Tibial nerve (tissue), 4 donors: Measurements from ENCODE around the gene CDK6. TPM values are rescaled to one million over a fixed set of nuclear protein-coding genes. Genes with fewer than 3 reads are reported as not detected.

ENCODE experiments used
- DNase-seq, 2 donors: peaks; one replicate each; pipeline ENCODE4 v3.0.0-alpha.2; 2019; ENCODE audit warnings: low spot score in 2 of 2
- H3K27ac ChIP-seq, 4 donors: fragments of 200-600 bp; sonication (generic) in 3 of 4; one replicate each; pipeline ENCODE4 v1.5.1; 2017 to 2019; ENCODE audit warnings: mild to moderate bottlenecking in 1 of 4
- H3K27me3 ChIP-seq, 2 donors: fragments of 200-600 bp; sonication (generic) in 1 of 2; one replicate each; pipeline versions ENCODE4 v1.5.1 to v1.6.0; 2017 to 2019
- H3K36me3 ChIP-seq, 3 donors: fragments of 200-600 bp; sonication (generic); one replicate each; pipeline ENCODE4 v1.5.1; 2018 to 2019
- H3K4me1 ChIP-seq, 4 donors: fragments of 200-600 bp; sonication (generic) in 3 of 4; one replicate each; pipeline ENCODE4 v1.5.1; 2017 to 2019
- H3K4me3 ChIP-seq, 4 donors: fragments of 200-600 bp; sonication (generic) in 3 of 4; one replicate each; pipeline ENCODE4 v1.5.1; 2017 to 2019; ENCODE audit warnings: mild to moderate bottlenecking in 1 of 4, moderate library complexity in 1 of 4
- H3K9me3 ChIP-seq, 4 donors: fragments of 200-600 bp; sonication (generic) in 3 of 4; one replicate each; pipeline ENCODE4 v1.5.1; 2017 to 2019
- EP300 ChIP-seq, 2 donors: sonication (generic); formaldehyde crosslinking; IDR thresholded peaks; one replicate each; pipeline ENCODE4 v1.6.1; 2017; ENCODE audit warnings: antibody characterized with exemption in 2 of 2, mild to moderate bottlenecking in 1 of 2
- POLR2A ChIP-seq, 2 donors: fragments of 450-650 bp; IDR thresholded peaks; one replicate each; pipeline ENCODE4 v1.6.1; 2017; ENCODE audit warnings: antibody characterized with exemption in 2 of 2, mild to moderate bottlenecking in 2 of 2, moderate library complexity in 2 of 2
- WGBS, 2 donors: methylation state at CpG; one replicate each; pipeline ENCODE4 v1.1.5; 2018; 5-methylcytosine and 5-hydroxymethylcytosine counted together
- total RNA-seq, 4 donors: library from RNA; depleted of rRNA; stranded (reverse); fragments of >200 nt; gene quantifications; one replicate each; pipeline ENCODE4 v1.1.0, GENCODE V29; 2016
- TF ChIP-seq, protein P1 (sequence below), 5 experiments: fragments of 200-600 bp in 3 of 5; fragments of 450-650 bp in 2 of 5; sonication (generic) in 3 of 5; IDR thresholded peaks; one replicate each; pipeline ENCODE4 v1.5.1; 2016 to 2019; ENCODE audit warnings: antibody characterized with exemption in 5 of 5, mild to moderate bottlenecking in 3 of 5, moderate library complexity in 2 of 5

Gene CDK6
- total RNA-seq, 4 donors from 2014 or later: 14.4 to 45.4 (median 26.6) TPM

- 65 to 66% methylated on average over 4 of the region's 4 CpGs for WGBS, 2 donors
- no peak for TF ChIP-seq POLR2A (IDR thresholded peaks at IDR 0.05)
- TF ChIP-seq, protein P1, sequence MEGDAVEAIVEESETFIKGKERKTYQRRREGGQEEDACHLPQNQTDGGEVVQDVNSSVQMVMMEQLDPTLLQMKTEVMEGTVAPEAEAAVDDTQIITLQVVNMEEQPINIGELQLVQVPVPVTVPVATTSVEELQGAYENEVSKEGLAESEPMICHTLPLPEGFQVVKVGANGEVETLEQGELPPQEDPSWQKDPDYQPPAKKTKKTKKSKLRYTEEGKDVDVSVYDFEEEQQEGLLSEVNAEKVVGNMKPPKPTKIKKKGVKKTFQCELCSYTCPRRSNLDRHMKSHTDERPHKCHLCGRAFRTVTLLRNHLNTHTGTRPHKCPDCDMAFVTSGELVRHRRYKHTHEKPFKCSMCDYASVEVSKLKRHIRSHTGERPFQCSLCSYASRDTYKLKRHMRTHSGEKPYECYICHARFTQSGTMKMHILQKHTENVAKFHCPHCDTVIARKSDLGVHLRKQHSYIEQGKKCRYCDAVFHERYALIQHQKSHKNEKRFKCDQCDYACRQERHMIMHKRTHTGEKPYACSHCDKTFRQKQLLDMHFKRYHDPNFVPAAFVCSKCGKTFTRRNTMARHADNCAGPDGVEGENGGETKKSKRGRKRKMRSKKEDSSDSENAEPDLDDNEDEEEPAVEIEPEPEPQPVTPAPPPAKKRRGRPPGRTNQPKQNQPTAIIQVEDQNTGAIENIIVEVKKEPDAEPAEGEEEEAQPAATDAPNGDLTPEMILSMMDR (IDR thresholded peaks at IDR 0.05): no peak
- TF ChIP-seq EP300 (IDR thresholded peaks at IDR 0.05): no peak
Observed at GRCh38 chr7:92755680-92756079, 80.7 kb downstream of the CDK6 start.

DNA sequence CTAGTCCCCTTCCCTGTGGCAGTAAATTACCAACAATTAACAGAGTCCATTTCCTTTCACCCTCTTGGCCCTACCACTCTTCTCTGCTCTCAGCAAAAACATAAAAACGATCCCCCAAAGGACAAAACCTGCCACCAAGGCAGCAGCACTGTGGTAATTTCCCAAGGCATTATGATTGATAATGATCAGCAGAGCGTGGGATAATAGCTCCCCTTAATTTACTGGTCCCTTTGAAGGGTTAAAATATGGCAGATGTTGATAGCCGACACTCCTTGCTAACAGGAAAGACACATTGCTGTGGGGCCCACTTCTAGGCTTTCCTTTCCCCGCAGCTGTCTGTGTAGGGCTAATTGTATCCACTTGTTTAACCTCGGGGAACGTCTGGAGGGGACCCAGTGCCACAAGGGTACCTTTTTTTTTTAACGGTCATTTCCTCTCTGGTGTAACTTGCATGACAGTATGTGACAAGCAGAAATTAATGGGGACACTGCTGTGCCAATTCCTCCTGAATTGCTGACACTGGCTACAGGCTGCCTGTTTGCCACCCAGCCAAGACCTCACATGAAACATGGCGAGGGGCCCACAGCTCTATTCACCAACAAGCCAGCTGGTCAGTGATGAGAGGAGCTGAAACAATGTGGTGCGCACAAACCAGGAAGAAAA is 81.3 kb downstream of the CDK6 start:
- TF ChIP-seq POLR2A (IDR thresholded peaks at IDR 0.05) (no peak), EP300 (IDR thresholded peaks at IDR 0.05) (no peak)
- TF ChIP-seq, protein P1 (IDR thresholded peaks at IDR 0.05): no peak
- Histone ChIP-seq H3K4me3 (no peak overlapping the region), H3K9me3 (no peaks in the 10 kb centered on the region), H3K36me3 (no peaks in the 10 kb centered on the region), H3K27ac (no peak overlapping the region), H3K4me1 (peaks cover 0 to 12% (median 3%) of the 10 kb centered on the region in 4 donors), H3K27me3 (no peaks in the 10 kb centered on the region)
- DNase-seq: no peak
- WGBS, 2 donors: 66% methylated on average over 9 of the region's 9 CpGs

More at GRCh38 chr7:92755680-92756079, 80.7 kb downstream of the CDK6 start:
- H3K9me3 ChIP-seq: no peaks in the 10 kb centered on the region
- H3K4me3 ChIP-seq: no peak overlapping the region
- peaks cover 0 to 12% (median 3%) of the 10 kb centered on the region in 4 donors for H3K4me1 ChIP-seq
- H3K36me3 ChIP-seq: no peaks in the 10 kb centered on the region
- no peaks in the 10 kb centered on the region for H3K27me3 ChIP-seq
- H3K27ac ChIP-seq: no peak overlapping the region
- DNase-seq: no peak

DNA sequence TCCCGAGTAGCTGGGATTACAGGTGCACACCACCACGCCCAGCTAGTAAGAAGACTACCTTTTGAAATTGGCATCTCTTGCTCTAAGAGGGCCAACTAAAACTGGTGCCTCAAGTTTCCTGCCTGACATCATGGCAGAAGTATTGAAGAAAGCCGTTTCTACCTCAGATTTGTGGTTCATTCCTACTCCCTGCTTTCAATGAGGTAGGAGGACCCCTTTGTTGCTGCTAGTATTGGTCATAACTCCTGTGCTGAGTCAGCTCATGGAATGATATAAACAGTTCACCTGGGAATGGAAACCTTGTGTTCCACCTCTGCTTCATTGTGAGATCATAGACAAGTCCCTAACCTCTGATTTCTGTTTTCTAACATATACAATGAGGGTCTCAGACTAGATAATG is 82.8 kb downstream of the CDK6 start:
- DNase-seq: no peak
- Histone ChIP-seq H3K27me3 (no peaks in the 10 kb centered on the region), H3K4me1 (peaks cover 0 to 17% (median 3%) of the 10 kb centered on the region in 4 donors), H3K36me3 (no peaks in the 10 kb centered on the region), H3K9me3 (no peaks in the 10 kb centered on the region), H3K4me3 (no peak overlapping the region), H3K27ac (no peak overlapping the region)
- TF ChIP-seq POLR2A (IDR thresholded peaks at IDR 0.05) (no peak), EP300 (IDR thresholded peaks at IDR 0.05) (no peak)
- TF ChIP-seq, protein P1 (IDR thresholded peaks at IDR 0.05): no peak
- WGBS, 2 donors: 85 to 88% methylated on average over 3 of the region's 3 CpGs

DNA sequence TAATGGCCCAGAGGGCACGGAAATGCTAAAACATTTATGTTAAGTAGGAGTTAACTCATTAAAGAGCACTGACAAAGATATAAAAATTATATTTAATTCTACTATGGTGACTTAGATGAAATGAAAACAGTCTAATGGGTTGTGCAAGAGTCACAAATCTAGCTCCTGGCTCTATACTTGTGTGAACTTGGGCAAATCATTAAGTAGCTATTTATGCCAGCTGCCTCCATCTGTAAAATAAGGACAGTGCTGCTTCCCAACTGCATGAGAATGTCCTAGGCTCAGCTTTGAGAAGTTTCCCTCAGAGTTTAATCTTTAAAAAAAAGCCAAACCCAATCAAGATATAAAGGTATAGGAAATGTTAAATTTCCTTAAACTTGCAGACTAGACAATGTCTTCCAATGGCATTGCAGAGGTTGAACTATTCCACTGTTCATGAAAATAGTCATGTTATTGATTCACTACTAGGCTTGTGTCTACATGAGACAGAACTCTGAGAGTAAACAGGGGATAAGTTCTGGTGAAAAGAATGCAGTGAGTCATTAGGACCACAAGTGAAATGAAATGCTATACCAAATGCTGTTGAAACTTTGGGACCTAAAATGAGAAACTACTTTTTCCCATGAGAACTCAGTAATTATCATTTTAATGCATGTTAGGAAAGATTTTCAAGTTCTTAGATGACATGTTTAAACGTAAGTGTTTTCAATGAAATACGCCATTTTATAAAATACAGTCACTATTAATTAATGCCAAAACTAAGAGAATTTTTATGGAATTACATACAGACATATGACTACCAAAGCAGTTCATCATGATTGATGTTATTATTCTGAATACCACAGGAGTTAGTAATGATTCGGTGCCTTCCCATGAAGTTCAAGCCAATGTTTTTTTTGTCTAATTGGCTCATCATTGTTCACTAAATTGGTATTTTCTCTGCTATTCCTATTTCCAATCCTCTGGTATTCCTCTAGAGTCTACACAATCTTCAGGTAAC is 84.2 kb downstream of the CDK6 start:
- Histone ChIP-seq H3K27ac (no peak overlapping the region), H3K27me3 (no peaks in the 10 kb centered on the region), H3K36me3 (no peaks in the 10 kb centered on the region), H3K9me3 (no peaks in the 10 kb centered on the region), H3K4me3 (no peak overlapping the region), H3K4me1 (peaks cover 0 to 17% (median 3%) of the 10 kb centered on the region in 4 donors)
- WGBS, 2 donors: 78 to 81% methylated on average over 4 of the region's 4 CpGs
- DNase-seq: no peak
- TF ChIP-seq POLR2A (IDR thresholded peaks at IDR 0.05) (no peak), EP300 (IDR thresholded peaks at IDR 0.05) (no peak)
- TF ChIP-seq, protein P1 (IDR thresholded peaks at IDR 0.05): no peak

DNA sequence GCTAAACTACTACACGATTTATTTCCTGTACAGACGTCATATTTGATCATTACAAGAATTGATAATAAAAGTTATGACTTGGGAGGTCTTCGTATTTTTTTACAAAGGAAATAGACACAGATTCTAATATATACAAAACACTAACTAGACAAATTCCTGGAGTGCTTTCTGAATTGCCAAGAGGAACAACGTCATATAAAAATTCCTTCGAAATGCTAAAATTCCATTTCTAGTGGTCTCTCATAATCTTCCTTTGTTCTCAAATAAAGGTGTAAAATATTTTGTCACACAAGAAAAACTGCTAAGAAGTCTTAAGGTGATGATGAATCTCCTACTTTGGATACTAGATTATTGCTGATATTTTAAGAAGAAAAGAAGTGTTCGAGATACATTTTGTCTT is 85.4 kb downstream of the CDK6 start:
- H3K9me3 ChIP-seq: no peaks in the 10 kb centered on the region
- TF ChIP-seq POLR2A (IDR thresholded peaks at IDR 0.05): no peak
- no peak for TF ChIP-seq EP300 (IDR thresholded peaks at IDR 0.05)
- TF ChIP-seq, protein P1 (IDR thresholded peaks at IDR 0.05): no peak

More for the DNA sequence above, 85.4 kb downstream of the CDK6 start:
- Histone ChIP-seq H3K4me1 (peaks cover 0 to 17% (median 3%) of the 10 kb centered on the region in 4 donors), H3K4me3 (no peak overlapping the region), H3K36me3 (no peaks in the 10 kb centered on the region), H3K27me3 (no peaks in the 10 kb centered on the region), H3K27ac (no peak overlapping the region)
- 73 to 75% methylated on average over 6 of the region's 6 CpGs for WGBS, 2 donors
- DNase-seq: no peak
